ENCODE results near the gene ZNF205.

Gene ZNF205

DNA sequence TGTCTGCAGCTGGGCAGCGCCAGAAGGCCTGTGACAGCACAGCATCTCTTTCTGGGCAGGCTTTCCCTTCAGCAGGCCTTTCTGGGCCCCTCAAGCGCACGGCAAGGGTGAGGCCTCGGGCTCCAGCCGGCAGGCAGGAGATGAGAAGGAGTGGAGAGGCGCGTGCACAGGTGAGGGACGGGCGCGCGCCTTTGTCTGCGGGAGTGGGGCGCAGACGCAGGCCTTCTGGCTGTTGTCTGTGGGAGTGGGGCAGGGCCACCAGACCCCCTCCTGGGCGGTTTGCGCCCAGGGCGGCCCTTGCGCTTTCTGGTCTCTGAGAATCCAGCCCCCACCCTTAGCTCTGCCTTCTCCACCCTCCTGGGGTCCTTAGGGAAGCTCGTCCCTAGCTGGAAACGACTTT is 6.5 kb downstream of the ZNF205 start:
- WGBS, 2 donors (ENCODE audit: extremely low coverage in 2 of 2, insufficient read length in 2 of 2, insufficient replicate concordance in 1 of 2): no CpG with 5 or more reads among the region's 20 CpGs

DNA sequence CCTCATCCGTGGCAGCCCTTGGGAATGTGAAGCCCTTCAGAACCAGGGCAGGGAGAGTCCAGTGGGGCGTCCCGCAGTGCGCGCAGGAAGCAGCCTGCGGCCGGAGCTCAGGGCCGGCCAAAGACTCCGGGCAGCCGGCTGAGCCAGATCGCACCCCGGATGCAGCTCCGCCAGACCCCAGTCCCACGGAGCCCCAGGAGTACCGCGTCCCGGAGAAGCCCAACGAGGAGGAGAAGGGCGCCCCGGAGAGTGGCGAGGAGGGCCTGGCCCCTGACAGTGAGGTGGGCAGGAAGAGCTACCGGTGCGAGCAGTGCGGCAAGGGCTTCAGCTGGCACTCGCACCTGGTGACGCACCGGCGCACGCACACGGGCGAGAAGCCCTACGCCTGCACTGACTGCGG is 6.9 kb downstream of the ZNF205 start:
- Histone ChIP-seq H3K4me2 (ENCODE audit: insufficient read depth, low read length, poor library complexity, severe bottlenecking) (no peak overlapping the region), H2BK120ac (ENCODE audit: low read depth, low read length) (no peak overlapping the region), H3K27ac (replicated peaks; ENCODE audit: low read length) (no peak overlapping the region), H2AK5ac (ENCODE audit: low read depth, low read length) (no peak overlapping the region), H3K18ac (ENCODE audit: low read length) (no peak overlapping the region), H2BK5ac (ENCODE audit: low read length) (no peak overlapping the region), H3K4me3 (ENCODE audit: low read length in 2 of 2) (no peak overlapping the region), H3K4ac (ENCODE audit: low read length) (no peak overlapping the region), H2AFZ (ENCODE audit: low read length) (no peak overlapping the region), H4K91ac (ENCODE audit: low read depth, low read length, poor library complexity) (no peak overlapping the region), H3K23ac (ENCODE audit: low read depth, low read length, poor library complexity) (no peak overlapping the region), H3K9ac (ENCODE audit: low read depth, low read length, poor library complexity) (no peak overlapping the region), H2BK15ac (ENCODE audit: low read length) (no peak overlapping the region), H3K79me1 (ENCODE audit: low read depth, low read length) (peaks cover 3% of the 10 kb centered on the region), H3K4me1 (ENCODE audit: control insufficient read depth in 2 of 2, insufficient read depth in 1 of 2, low read depth in 1 of 2, low read length in 2 of 2) (peaks cover 0 to 4% of the 10 kb centered on the region in 2 donors), H3K9me3 (replicated peaks in 1 of 2; ENCODE audit: control insufficient read depth in 2 of 2, insufficient read depth in 1 of 2, low read depth in 1 of 2, low read length in 2 of 2) (no peaks in the 10 kb centered on the region), H3K36me3 (replicated peaks in 1 of 2; ENCODE audit: control insufficient read depth in 2 of 2, insufficient read depth in 2 of 2, low read length in 2 of 2) (peaks cover 35 to 58% of the 10 kb centered on the region in 2 donors), H4K8ac (ENCODE audit: low read depth, low read length) (no peak overlapping the region), H2BK12ac (ENCODE audit: low read length) (peak overlapping the region; percentile 22), H3K14ac (ENCODE audit: low read length) (no peak overlapping the region), H3K27me3 (ENCODE audit: control insufficient read depth in 3 of 3, insufficient read depth in 3 of 3, low read depth in 1 of 3, low read length in 3 of 3) (no peaks in the 10 kb centered on the region)
- DNase-seq (ENCODE audit: low spot score): no peak
- no CpG with 5 or more reads among the region's 33 CpGs for WGBS, 2 donors (ENCODE audit: extremely low coverage in 2 of 2, insufficient read length in 2 of 2, insufficient replicate concordance in 1 of 2)

More for the DNA sequence above, 6.5 kb downstream of the ZNF205 start:
- Histone ChIP-seq H3K4ac (ENCODE audit: low read length) (no peak overlapping the region), H3K27me3 (ENCODE audit: control insufficient read depth in 3 of 3, insufficient read depth in 3 of 3, low read depth in 1 of 3, low read length in 3 of 3) (no peaks in the 10 kb centered on the region), H4K8ac (ENCODE audit: low read depth, low read length) (no peak overlapping the region), H3K14ac (ENCODE audit: low read length) (no peak overlapping the region), H3K9me3 (replicated peaks in 1 of 2; ENCODE audit: control insufficient read depth in 2 of 2, insufficient read depth in 1 of 2, low read depth in 1 of 2, low read length in 2 of 2) (no peaks in the 10 kb centered on the region), H3K9ac (ENCODE audit: low read depth, low read length, poor library complexity) (no peak overlapping the region), H4K91ac (ENCODE audit: low read depth, low read length, poor library complexity) (no peak overlapping the region), H2AK5ac (ENCODE audit: low read depth, low read length) (no peak overlapping the region), H2BK15ac (ENCODE audit: low read length) (no peak overlapping the region), H3K27ac (replicated peaks; ENCODE audit: low read length) (no peak overlapping the region), H3K4me1 (ENCODE audit: control insufficient read depth in 2 of 2, insufficient read depth in 1 of 2, low read depth in 1 of 2, low read length in 2 of 2) (peaks cover 0 to 4% of the 10 kb centered on the region in 2 donors), H2BK5ac (ENCODE audit: low read length) (no peak overlapping the region), H2AFZ (ENCODE audit: low read length) (no peak overlapping the region), H3K79me1 (ENCODE audit: low read depth, low read length) (peaks cover 3% of the 10 kb centered on the region), H3K18ac (ENCODE audit: low read length) (no peak overlapping the region), H3K4me2 (ENCODE audit: insufficient read depth, low read length, poor library complexity, severe bottlenecking) (no peak overlapping the region), H3K4me3 (ENCODE audit: low read length in 2 of 2) (no peak overlapping the region), H2BK120ac (ENCODE audit: low read depth, low read length) (no peak overlapping the region), H3K36me3 (replicated peaks in 1 of 2; ENCODE audit: control insufficient read depth in 2 of 2, insufficient read depth in 2 of 2, low read length in 2 of 2) (peaks cover 36 to 58% of the 10 kb centered on the region in 2 donors), H3K23ac (ENCODE audit: low read depth, low read length, poor library complexity) (no peak overlapping the region), H2BK12ac (ENCODE audit: low read length) (no peak overlapping the region)
- DNase-seq (ENCODE audit: low spot score): no peak

DNA sequence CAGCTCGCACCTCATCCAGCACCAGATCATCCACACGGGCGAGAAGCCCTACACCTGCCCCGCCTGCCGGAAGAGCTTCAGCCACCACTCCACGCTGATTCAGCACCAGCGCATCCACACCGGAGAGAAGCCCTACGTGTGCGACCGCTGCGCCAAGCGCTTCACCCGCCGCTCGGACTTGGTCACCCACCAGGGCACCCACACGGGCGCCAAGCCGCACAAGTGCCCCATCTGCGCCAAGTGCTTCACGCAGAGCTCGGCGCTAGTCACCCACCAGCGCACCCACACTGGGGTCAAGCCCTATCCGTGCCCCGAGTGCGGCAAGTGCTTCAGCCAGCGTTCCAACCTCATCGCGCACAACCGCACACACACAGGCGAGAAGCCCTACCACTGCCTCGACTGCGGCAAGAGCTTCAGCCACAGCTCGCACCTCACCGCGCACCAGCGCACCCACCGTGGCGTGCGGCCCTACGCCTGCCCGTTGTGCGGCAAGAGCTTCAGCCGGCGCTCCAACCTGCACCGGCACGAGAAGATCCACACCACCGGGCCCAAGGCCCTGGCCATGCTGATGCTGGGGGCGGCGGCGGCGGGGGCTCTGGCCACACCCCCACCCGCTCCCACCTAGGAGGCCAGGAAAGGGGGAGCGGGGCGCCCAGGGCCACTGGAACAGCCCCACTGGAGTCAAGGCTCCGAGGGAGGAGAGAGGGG is 7.5 kb downstream of the ZNF205 start:
- no peaks in the 10 kb centered on the region for H3K9me3 ChIP-seq (replicated peaks in 1 of 2; ENCODE audit: control insufficient read depth in 2 of 2, insufficient read depth in 1 of 2, low read depth in 1 of 2, low read length in 2 of 2)

DNA sequence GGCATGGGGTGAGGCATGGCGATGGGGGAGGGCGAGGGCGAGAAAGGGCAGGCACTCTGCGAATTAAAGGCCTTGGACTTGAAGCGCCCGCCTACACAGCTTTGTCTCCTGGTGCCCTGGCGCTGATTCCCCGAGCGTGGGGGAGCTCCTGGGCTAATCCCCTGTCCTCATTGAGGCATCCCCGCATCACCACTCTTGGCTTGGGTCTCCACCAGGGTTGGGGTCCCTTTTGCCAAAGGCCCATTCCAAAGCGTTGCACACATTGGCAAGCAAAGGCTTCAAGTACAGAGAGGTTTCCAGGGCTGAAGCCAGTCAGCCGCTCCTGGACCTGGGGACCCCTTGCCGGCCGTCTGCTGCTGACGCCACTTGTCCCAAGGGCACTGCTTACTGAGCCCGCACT is 8.0 kb downstream of the ZNF205 start:
- Histone ChIP-seq H2BK5ac (ENCODE audit: low read length) (no peak overlapping the region), H3K4me3 (ENCODE audit: low read length in 2 of 2) (no peak overlapping the region), H3K9me3 (replicated peaks in 1 of 2; ENCODE audit: control insufficient read depth in 2 of 2, insufficient read depth in 1 of 2, low read depth in 1 of 2, low read length in 2 of 2) (no peaks in the 10 kb centered on the region), H4K8ac (ENCODE audit: low read depth, low read length) (no peak overlapping the region), H3K36me3 (replicated peaks in 1 of 2; ENCODE audit: control insufficient read depth in 2 of 2, insufficient read depth in 2 of 2, low read length in 2 of 2) (peaks cover 28 to 49% of the 10 kb centered on the region in 2 donors), H2BK15ac (ENCODE audit: low read length) (no peak overlapping the region), H3K27me3 (ENCODE audit: control insufficient read depth in 3 of 3, insufficient read depth in 3 of 3, low read depth in 1 of 3, low read length in 3 of 3) (no peaks in the 10 kb centered on the region), H3K4me2 (ENCODE audit: insufficient read depth, low read length, poor library complexity, severe bottlenecking) (no peak overlapping the region), H3K4ac (ENCODE audit: low read length) (no peak overlapping the region), H3K18ac (ENCODE audit: low read length) (no peak overlapping the region), H3K14ac (ENCODE audit: low read length) (no peak overlapping the region), H2BK120ac (ENCODE audit: low read depth, low read length) (no peak overlapping the region), H3K23ac (ENCODE audit: low read depth, low read length, poor library complexity) (no peak overlapping the region), H2BK12ac (ENCODE audit: low read length) (no peak overlapping the region), H3K9ac (ENCODE audit: low read depth, low read length, poor library complexity) (no peak overlapping the region), H3K79me1 (ENCODE audit: low read depth, low read length) (peaks cover 3% of the 10 kb centered on the region), H3K4me1 (ENCODE audit: control insufficient read depth in 2 of 2, insufficient read depth in 1 of 2, low read depth in 1 of 2, low read length in 2 of 2) (peaks cover 0 to 6% of the 10 kb centered on the region in 2 donors), H2AK5ac (ENCODE audit: low read depth, low read length) (no peak overlapping the region), H3K27ac (replicated peaks; ENCODE audit: low read length) (no peak overlapping the region), H2AFZ (ENCODE audit: low read length) (no peak overlapping the region), H4K91ac (ENCODE audit: low read depth, low read length, poor library complexity) (no peak overlapping the region)
- DNase-seq (ENCODE audit: low spot score): no peak
- WGBS, 2 donors (ENCODE audit: extremely low coverage in 2 of 2, insufficient read length in 2 of 2, insufficient replicate concordance in 1 of 2): no CpG with 5 or more reads among the region's 16 CpGs

More for the DNA sequence above, 7.5 kb downstream of the ZNF205 start:
- Histone ChIP-seq H2BK120ac (ENCODE audit: low read depth, low read length) (no peak overlapping the region), H3K14ac (ENCODE audit: low read length) (no peak overlapping the region), H3K23ac (ENCODE audit: low read depth, low read length, poor library complexity) (no peak overlapping the region), H3K4ac (ENCODE audit: low read length) (no peak overlapping the region), H3K4me1 (ENCODE audit: control insufficient read depth in 2 of 2, insufficient read depth in 1 of 2, low read depth in 1 of 2, low read length in 2 of 2) (peaks cover 0 to 6% of the 10 kb centered on the region in 2 donors), H4K91ac (ENCODE audit: low read depth, low read length, poor library complexity) (no peak overlapping the region), H2AFZ (ENCODE audit: low read length) (no peak overlapping the region), H3K27me3 (ENCODE audit: control insufficient read depth in 3 of 3, insufficient read depth in 3 of 3, low read depth in 1 of 3, low read length in 3 of 3) (no peaks in the 10 kb centered on the region), H3K36me3 (replicated peaks in 1 of 2; ENCODE audit: control insufficient read depth in 2 of 2, insufficient read depth in 2 of 2, low read length in 2 of 2) (peaks cover 34 to 54% of the 10 kb centered on the region in 2 donors), H2BK15ac (ENCODE audit: low read length) (no peak overlapping the region), H3K4me2 (ENCODE audit: insufficient read depth, low read length, poor library complexity, severe bottlenecking) (no peak overlapping the region), H4K8ac (ENCODE audit: low read depth, low read length) (no peak overlapping the region), H3K27ac (replicated peaks; ENCODE audit: low read length) (no peak overlapping the region), H3K9ac (ENCODE audit: low read depth, low read length, poor library complexity) (peak overlapping the region; percentile 44), H2BK5ac (ENCODE audit: low read length) (no peak overlapping the region), H2AK5ac (ENCODE audit: low read depth, low read length) (no peak overlapping the region), H3K79me1 (ENCODE audit: low read depth, low read length) (peaks cover 3% of the 10 kb centered on the region), H2BK12ac (ENCODE audit: low read length) (peak overlapping the region; percentile 58), H3K18ac (ENCODE audit: low read length) (no peak overlapping the region), H3K4me3 (ENCODE audit: low read length in 2 of 2) (no peak overlapping the region)
- no peak for DNase-seq (ENCODE audit: low spot score)
- no CpG with 5 or more reads among the region's 57 CpGs for WGBS, 2 donors (ENCODE audit: extremely low coverage in 2 of 2, insufficient read length in 2 of 2, insufficient replicate concordance in 1 of 2)
